ENCODE data around the gene UHRF2.
"Not testable (repeated sequence)": the region's sequence is repeated elsewhere in the genome, so short reads cannot be mapped to it uniquely, and the experiment has no call there.

Gene UHRF2

GRCh38 chr9:6412487-6413364 lies at the start of gene UHRF2:
Gene UHRF2, plus strand, starts transcription at chr9:6413199. Its CDS starts 292 bp downstream, at chr9:6413491.
- peak; percentile 99 for DNase-seq

- DNase-seq, result no peak
Measured at GRCh38 chr9:6367128-6367890, 45.7 kb upstream of the UHRF2 start.

GRCh38 chr9:6368831-6369230 lies 44.2 kb upstream of the UHRF2 start:
- DNase-seq, result no peak

- DNase-seq, result not testable (repeated sequence)
Measured at GRCh38 chr9:6381477-6382012, 31.5 kb upstream of the UHRF2 start.

- no peak for DNase-seq
Measured at GRCh38 chr9:6382681-6383080, 30.3 kb upstream of the UHRF2 start.

GRCh38 chr9:6383551-6384225 lies 29.3 kb upstream of the UHRF2 start:
- no peak for DNase-seq

- DNase-seq, result no peak
Measured at GRCh38 chr9:6384732-6385131, 28.3 kb upstream of the UHRF2 start.

GRCh38 chr9:6399071-6399470 lies 13.9 kb upstream of the UHRF2 start:
- no peak for DNase-seq

GRCh38 chr9:6405371-6405770 lies 7.6 kb upstream of the UHRF2 start:
- peak; percentile 18 for DNase-seq

- no peak for DNase-seq
Measured at GRCh38 chr9:6407778-6408177, 5.2 kb upstream of the UHRF2 start.

- DNase-seq, result no peak
Measured at GRCh38 chr9:6408320-6408719, 4.7 kb upstream of the UHRF2 start.

- no peak for DNase-seq
Measured at GRCh38 chr9:6409811-6410210, 3.2 kb upstream of the UHRF2 start.

GRCh38 chr9:6410633-6411032 lies 2.4 kb upstream of the UHRF2 start:
- peak; percentile 32 for DNase-seq

GRCh38 chr9:6413365-6414246 lies 607 bp downstream of the UHRF2 start:
- DNase-seq, result peak; percentile 43

GRCh38 chr9:6414247-6414641 lies 1.2 kb downstream of the UHRF2 start:
- DNase-seq, result peak; percentile 26

GRCh38 chr9:6415266-6415665 lies 2.3 kb downstream of the UHRF2 start:
- no peak for DNase-seq

GRCh38 chr9:6417186-6417585 lies 4.2 kb downstream of the UHRF2 start:
- DNase-seq, result peak; percentile 80

- no peak for DNase-seq
Measured at GRCh38 chr9:6418764-6419163, 5.8 kb downstream of the UHRF2 start.

GRCh38 chr9:6424940-6425339 lies 11.9 kb downstream of the UHRF2 start:
- no peak for DNase-seq

GRCh38 chr9:6426117-6426516 lies 13.1 kb downstream of the UHRF2 start:
- DNase-seq, result no peak

- DNase-seq, result peak; percentile 47
Measured at GRCh38 chr9:6428940-6429889, 16.2 kb downstream of the UHRF2 start.
